ENCODE data around the gene FNBP1. TPM values are rescaled to one million over a fixed set of nuclear protein-coding genes. Genes with fewer than 3 reads are reported as not detected.

The FNBP1 gene
- total RNA-seq, 2 experiments from 2014 or later = 215 to 228 TPM

DNA sequence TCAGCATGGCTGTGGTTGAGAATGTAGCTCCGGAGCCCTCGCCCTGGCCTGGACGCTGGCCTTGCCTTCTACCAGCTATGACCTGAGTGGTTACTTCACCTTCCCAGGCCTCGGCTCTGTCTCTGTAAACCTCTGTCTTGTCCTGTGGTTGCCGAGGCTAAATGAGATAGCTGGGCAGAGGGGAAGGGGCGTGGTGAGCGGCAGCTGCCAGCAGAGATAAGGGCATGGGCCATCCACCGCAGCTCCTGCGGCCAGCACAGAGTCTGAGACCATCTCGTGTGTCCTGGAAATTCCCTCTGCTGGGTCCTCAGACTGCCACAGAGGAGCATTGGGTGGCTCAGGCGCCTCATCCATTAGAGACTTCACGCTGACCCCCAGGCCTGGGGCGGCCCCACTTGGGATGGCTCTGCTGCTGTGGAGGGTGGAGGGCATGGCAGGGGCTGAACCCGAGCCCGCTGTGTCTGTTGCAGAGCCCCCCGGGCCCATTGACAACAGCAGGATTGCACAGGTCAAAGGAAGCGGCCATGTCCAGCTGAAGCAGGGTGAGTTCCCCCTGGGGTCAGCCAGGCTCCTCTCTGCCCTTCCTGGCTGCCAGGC is 163.8 kb downstream of the FNBP1 start:
- Mint-ChIP-seq H3K9me3 (no peaks in the 10 kb centered on the region), H3K36me3 (peaks cover 29% of the 10 kb centered on the region), H3K27ac (peak overlapping the region; percentile 33), H3K4me3 (no peak overlapping the region), H3K4me1 (ENCODE audit: low read depth) (peaks cover 11% of the 10 kb centered on the region), H3K27me3 (no peaks in the 10 kb centered on the region)
- CTCF ChIA-PET = no interaction called here
- DNase-seq = no peak
- POLR2A ChIA-PET = no interaction called here
- intact Hi-C loops (cut with micrococcal nuclease) = no loop called here

DNA sequence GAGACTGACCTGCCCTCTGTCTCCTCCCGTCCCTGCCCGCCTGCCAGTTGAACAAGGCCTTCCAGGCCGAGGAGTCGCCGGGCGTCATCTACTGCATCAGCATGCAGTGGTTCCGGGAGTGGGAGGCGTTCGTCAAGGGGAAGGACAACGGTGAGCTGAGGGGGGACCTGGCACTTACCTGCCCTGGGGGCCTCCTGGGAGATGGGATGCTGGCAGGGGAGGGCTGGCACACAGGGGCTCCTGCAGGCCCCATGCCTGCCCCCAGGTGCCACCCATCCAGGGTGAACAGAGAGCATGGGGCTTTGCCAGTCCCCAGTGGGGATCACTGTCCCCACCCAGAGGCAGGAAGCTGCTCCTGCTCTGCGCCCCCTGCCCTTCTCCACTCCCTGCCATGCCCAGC is 164.7 kb downstream of the FNBP1 start:
- no peak overlapping the region for H3K27ac Mint-ChIP-seq
- intact Hi-C loops (cut with micrococcal nuclease) = no loop called here
- peaks cover 35% of the 10 kb centered on the region for H3K36me3 Mint-ChIP-seq
- POLR2A ChIA-PET = no interaction called here
- H3K4me3 Mint-ChIP-seq = no peak overlapping the region
- DNase-seq = no peak
- no peaks in the 10 kb centered on the region for H3K9me3 Mint-ChIP-seq
- peaks cover 4% of the 10 kb centered on the region for H3K4me1 Mint-ChIP-seq (ENCODE audit: low read depth)
- CTCF ChIA-PET = no interaction called here
- no peaks in the 10 kb centered on the region for H3K27me3 Mint-ChIP-seq

DNA sequence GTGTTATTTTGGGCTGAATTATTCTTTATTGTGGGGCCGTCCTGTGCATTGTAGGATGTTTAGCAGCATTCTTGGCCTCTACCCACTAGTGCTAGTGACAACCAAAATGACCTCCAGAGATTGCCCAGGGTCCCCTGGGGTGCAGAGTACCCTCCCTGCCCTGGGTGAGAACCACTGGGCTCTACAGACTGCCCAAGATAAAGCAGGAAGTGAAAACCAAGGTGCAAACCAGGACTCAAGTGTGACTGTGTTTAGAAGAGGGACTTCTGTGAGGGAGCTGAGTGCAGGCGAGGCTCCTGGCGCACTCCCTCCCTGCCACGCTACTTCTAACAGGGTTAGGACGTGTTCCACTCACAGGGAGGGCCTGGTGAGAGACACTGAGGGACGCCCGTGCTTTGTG is 166.2 kb downstream of the FNBP1 start:
- Mint-ChIP-seq H3K4me1 (ENCODE audit: low read depth) (peaks cover 9% of the 10 kb centered on the region), H3K27ac (peak overlapping the region; percentile 38), H3K36me3 (peaks cover 37% of the 10 kb centered on the region), H3K9me3 (no peaks in the 10 kb centered on the region), H3K4me3 (no peak overlapping the region), H3K27me3 (no peaks in the 10 kb centered on the region)
- intact Hi-C loops (cut with micrococcal nuclease) = no loop called here
- DNase-seq = no peak
- ChIA-PET CTCF (interaction anchor here (0.6 kb wide), 2 partner anchors 15 to 219 kb away, joined by 3 to 5 read pairs; no protein-coding TSS in a partner anchor), POLR2A (no interaction called here)

DNA sequence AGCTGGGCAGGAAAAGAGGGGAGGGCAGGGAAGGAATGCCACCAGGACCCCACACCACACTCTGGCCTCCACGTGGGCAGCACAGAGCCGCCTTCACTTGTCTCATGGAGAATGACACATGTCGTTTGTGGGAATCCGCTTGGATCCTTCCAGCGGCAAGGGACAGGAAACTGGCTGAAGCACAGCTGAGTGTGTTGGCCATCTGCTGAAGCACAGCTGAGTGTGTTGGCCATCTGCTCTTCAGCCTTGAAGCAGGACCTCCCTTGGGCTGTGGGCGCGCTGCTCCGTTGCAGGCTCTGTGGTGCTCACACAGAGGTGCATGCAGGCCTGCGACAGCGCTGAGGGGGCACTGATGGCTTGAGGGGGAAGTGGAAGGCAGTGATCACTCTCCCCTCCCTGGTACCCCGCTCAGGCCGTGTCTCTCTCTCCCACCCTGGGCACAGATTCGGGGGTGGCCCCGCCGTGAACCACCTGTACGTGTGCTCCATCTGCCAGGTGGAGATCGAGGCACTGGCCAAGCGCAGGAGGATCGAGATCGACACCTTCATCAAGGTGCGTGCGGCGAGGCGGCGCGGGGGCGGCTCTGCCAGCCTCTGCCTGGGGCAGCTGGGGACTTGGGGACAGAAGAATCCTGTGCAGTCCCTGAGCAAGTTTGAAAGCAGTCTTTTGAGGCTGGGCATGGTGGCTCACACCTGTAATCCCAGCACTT is 167.1 kb downstream of the FNBP1 start:
- ChIA-PET CTCF (interaction anchor here (0.6 kb wide), 1 partner anchor 14 kb away, joined by 5 read pairs; no protein-coding TSS in a partner anchor), POLR2A (no interaction called here)
- intact Hi-C loops (cut with micrococcal nuclease) = no loop called here
- H3K27ac Mint-ChIP-seq = no peak overlapping the region
- H3K4me3 Mint-ChIP-seq = no peak overlapping the region
- H3K4me1 Mint-ChIP-seq (ENCODE audit: low read depth) = peaks cover 15% of the 10 kb centered on the region
- no peaks in the 10 kb centered on the region for H3K27me3 Mint-ChIP-seq
- H3K36me3 Mint-ChIP-seq = peaks cover 38% of the 10 kb centered on the region
- no peaks in the 10 kb centered on the region for H3K9me3 Mint-ChIP-seq
- DNase-seq = no peak

DNA sequence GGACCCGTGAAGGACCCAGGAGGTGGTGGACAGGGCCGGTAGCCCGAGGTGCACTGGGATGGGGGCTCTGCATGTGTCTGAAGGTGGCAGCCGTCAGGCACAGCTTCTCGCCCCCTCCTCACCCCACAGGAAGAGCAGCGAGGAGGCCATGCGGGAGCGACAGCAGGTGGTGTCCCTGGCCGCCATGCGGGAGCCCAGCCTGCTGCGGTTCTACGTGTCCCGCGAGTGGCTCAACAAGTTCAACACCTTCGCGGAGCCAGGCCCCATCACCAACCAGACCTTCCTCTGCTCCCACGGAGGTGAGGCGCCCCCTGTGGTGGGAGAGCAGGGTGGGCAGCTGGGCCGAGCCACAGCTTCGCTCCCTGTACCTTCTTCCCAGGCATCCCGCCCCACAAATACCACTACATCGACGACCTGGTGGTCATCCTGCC is 167.8 kb downstream of the FNBP1 start:
- Mint-ChIP-seq H3K27ac (no peak overlapping the region), H3K36me3 (peaks cover 33% of the 10 kb centered on the region), H3K4me1 (ENCODE audit: low read depth) (peaks cover 21% of the 10 kb centered on the region), H3K4me3 (no peak overlapping the region), H3K27me3 (no peaks in the 10 kb centered on the region), H3K9me3 (no peaks in the 10 kb centered on the region)
- intact Hi-C loops (cut with micrococcal nuclease) = no loop called here
- POLR2A ChIA-PET = no interaction called here
- CTCF ChIA-PET = no interaction called here
- DNase-seq = no peak

DNA sequence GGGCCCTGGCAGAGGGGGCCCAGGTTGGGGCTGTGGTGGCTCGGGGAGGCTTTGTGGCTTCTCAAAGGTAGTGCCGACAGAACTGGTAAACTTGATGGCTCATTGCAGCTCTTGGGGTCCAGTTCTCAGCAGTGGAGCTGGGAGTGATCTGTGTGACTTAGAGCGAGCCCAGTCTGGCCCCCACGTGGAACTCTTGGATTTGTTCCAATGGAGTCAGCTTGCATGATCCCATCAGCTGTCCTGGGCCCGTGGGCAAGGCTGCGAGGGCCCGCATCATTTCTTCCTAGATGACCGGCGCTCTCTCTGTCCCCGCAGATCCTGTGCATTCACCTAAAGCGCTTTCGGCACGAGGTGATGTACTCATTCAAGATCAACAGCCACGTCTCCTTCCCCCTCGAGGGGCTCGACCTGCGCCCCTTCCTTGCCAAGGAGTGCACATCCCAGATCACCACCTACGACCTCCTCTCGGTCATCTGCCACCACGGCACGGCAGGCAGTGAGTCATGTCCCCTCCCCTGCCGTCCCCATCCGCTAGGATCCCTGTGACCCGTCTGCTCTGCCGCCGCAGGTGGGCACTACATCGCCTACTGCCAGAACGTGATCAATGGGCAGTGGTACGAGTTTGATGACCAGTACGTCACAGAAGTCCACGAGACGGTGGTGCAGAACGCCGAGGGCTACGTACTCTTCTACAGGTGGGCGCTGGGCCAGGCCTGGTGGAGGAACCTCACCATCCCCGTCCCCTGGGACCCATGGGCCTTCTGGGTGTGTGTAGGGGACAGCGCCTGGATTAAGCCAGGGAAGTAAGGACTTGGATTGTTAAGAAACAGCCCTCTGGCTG is 168.5 kb downstream of the FNBP1 start:
- CTCF ChIA-PET = no interaction called here
- Mint-ChIP-seq H3K27ac (peak overlapping the region; percentile 6), H3K27me3 (no peaks in the 10 kb centered on the region), H3K9me3 (no peaks in the 10 kb centered on the region), H3K36me3 (peaks cover 32% of the 10 kb centered on the region), H3K4me3 (no peak overlapping the region), H3K4me1 (ENCODE audit: low read depth) (peaks cover 27% of the 10 kb centered on the region)
- intact Hi-C loops (cut with micrococcal nuclease) = no loop called here
- no peak for DNase-seq
- POLR2A ChIA-PET = no interaction called here

DNA sequence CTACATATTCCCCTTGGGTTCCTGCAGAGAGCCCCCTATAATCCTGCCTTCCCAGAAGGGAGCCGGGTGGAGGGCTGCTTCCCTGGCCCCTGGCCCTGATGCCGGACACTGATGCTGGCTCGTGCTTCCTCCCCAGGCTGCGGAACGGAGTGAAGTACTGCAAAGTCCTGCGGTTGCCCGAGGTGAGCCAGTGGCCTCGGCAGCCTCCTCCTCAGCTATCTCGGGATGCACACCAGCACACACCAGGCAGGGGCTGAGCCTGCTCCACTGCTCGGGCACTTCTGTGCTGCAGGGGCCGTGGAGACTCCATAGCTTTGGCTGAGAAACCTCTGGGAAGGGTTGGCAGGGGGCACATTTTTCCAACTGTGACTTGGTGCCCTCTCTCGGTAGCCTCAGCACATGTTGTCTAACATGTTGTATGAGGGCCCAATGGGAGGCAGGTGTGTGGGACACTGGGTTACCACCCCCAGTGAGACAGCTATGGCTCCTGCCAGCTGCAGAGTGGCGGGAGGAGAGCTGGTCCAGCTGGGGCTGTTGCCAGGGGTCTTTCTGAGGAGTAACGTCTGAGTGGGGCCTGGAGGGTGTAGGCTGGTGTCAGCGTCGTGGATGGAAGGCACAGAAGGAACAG is 169.3 kb downstream of the FNBP1 start:
- ChIA-PET POLR2A (no interaction called here), CTCF (no interaction called here)
- no peak for DNase-seq
- Mint-ChIP-seq H3K36me3 (peaks cover 31% of the 10 kb centered on the region), H3K9me3 (no peaks in the 10 kb centered on the region), H3K4me1 (ENCODE audit: low read depth) (peaks cover 35% of the 10 kb centered on the region), H3K27ac (peak overlapping the region; percentile 44), H3K4me3 (no peak overlapping the region), H3K27me3 (no peaks in the 10 kb centered on the region)
- intact Hi-C loops (cut with micrococcal nuclease) = no loop called here

DNA sequence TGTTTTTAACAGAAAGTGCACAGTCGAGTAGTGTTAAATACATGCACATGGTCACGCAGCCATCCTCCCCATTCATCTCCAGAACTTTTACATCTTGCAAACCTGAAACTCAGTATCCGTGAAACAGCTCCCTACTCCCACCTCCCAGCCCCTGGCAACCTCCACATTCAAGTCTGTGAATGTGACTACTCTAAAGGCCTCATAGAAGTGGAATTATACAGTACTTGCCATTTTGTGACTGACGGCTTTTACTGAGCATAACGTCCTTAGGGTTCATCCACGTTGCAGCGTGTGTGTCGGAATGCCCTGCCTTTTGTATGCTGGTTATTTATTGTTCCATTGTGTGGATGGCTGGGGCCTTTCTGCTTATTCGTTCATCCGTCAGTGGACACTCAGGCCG is 171.9 kb downstream of the FNBP1 start:
- POLR2A ChIA-PET = interaction anchor here (0.6 kb wide), 1 partner anchor 22 kb away, joined by 5 read pairs; no protein-coding TSS in a partner anchor
- H3K36me3 Mint-ChIP-seq = peaks cover 30% of the 10 kb centered on the region
- intact Hi-C loops (cut with micrococcal nuclease) = no loop called here
- no peaks in the 10 kb centered on the region for H3K9me3 Mint-ChIP-seq
- H3K4me1 Mint-ChIP-seq (ENCODE audit: low read depth) = peaks cover 56% of the 10 kb centered on the region
- no peak overlapping the region for H3K4me3 Mint-ChIP-seq
- no peaks in the 10 kb centered on the region for H3K27me3 Mint-ChIP-seq
- no peak for DNase-seq
- CTCF ChIA-PET = interaction anchor here (1.2 kb wide), 1 partner anchor 238 kb away, joined by 3 read pairs; no protein-coding TSS in a partner anchor
- H3K27ac Mint-ChIP-seq = peak overlapping the region; percentile 90

DNA sequence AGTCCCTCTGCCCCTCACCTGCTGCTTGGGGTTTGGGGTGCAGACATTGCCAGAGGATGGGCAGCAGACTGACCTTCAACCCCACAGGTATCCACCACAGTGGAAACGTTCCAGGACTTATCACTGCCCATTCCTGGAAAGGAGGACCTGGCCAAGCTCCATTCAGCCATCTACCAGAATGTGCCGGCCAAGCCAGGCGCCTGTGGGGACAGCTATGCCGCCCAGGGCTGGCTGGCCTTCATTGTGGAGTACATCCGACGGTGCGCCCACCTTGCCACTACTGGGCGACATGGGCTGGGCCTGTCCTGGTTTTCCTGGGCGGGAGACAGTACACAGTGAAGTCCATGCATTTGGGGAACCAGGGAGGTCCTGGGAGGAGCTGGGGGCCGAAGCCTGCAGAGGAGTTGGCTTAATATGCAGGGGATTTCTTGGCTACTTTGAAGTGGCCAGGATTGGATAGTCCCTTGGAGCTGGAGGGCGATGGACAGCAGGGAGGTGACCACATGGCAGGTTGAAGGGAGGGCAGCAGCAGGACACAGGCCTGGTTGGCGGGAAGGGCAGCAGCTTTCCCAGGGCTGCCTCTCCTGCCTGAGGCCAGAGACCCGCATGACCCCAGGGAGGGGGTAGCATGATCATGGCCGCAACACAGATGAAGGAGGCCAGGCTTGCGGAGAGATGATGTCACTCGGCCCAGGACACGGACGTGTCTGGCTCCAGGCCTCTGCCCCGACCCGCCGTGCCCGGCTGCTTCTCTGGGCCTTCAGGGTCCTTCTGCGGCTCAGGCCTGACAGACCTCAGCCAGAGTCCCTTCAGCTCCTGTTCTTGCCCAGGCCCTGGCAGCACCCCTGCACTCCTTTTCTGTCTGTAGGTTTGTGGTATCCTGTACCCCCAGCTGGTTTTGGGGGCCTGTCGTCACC is 173.1 kb downstream of the FNBP1 start:
- H3K36me3 Mint-ChIP-seq = peaks cover 32% of the 10 kb centered on the region
- ChIA-PET POLR2A (interaction anchor here (1.3 to 2.4 kb wide), 6 partner anchors 9 to 35 kb away, joined by 3 to 15 read pairs (median 6); partner anchors contain the start of genes C9orf78 and USP20), CTCF (interaction anchor here (0.5 to 2.1 kb wide), 6 partner anchors 11 to 333 kb away, joined by 3 to 7 read pairs (median 3); no protein-coding TSS in a partner anchor)
- peak overlapping the region; percentile 90 for H3K27ac Mint-ChIP-seq
- no peaks in the 10 kb centered on the region for H3K27me3 Mint-ChIP-seq
- H3K4me3 Mint-ChIP-seq = peak overlapping the region; percentile 67
- no peaks in the 10 kb centered on the region for H3K9me3 Mint-ChIP-seq
- intact Hi-C loops (cut with micrococcal nuclease) = loop anchor here (1.0 to 2.0 kb wide), 3 partner anchors 14 to 67 kb away; partner anchors contain the start of genes C9orf78, TOR1B and USP20
- DNase-seq = no peak
- H3K4me1 Mint-ChIP-seq (ENCODE audit: low read depth) = peaks cover 67% of the 10 kb centered on the region

DNA sequence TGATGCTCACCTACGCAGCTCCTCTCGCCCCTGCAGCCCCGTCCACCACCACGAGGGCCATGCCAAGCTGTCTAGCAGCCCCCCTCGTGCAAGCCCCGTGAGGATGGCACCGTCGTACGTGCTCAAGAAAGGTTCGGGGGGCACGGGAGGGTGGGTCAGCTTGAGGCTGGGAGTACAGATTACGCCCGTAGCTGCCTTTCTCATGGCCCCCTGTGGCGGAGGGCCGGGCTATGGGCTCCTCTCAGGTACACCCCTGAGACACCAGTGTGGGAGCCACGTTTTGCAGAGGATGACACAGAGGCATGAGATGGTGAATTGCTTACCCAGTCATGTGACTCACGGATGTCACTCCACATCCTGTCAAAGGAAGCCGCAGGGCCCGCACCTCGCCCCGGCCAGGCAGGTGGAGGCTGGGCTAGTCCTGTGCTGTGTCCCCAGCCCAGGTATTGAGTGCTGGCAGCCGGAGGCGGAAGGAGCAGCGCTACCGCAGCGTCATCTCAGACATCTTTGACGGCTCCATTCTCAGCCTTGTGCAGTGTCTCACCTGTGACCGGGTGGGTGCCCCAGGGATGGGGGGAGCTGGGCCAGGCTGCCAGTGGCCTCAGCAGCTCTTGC is 174.0 kb downstream of the FNBP1 start:
- Mint-ChIP-seq H3K4me1 (ENCODE audit: low read depth) (peaks cover 71% of the 10 kb centered on the region), H3K27ac (peak overlapping the region; percentile 90), H3K4me3 (peak overlapping the region; percentile 67), H3K9me3 (no peaks in the 10 kb centered on the region), H3K36me3 (peaks cover 27% of the 10 kb centered on the region), H3K27me3 (no peaks in the 10 kb centered on the region)
- peak; percentile 95 for DNase-seq
- ChIA-PET CTCF (interaction anchor here (0.5 to 2.1 kb wide), 6 partner anchors 8 to 334 kb away, joined by 3 to 7 read pairs (median 3); no protein-coding TSS in a partner anchor), POLR2A (interaction anchor here (0.8 to 2.4 kb wide), 7 partner anchors 8 to 38 kb away, joined by 3 to 15 read pairs (median 5); partner anchors contain the start of genes C9orf78 and USP20)
- intact Hi-C loops (cut with micrococcal nuclease) = loop anchor here (1.0 to 2.0 kb wide), 3 partner anchors 15 to 66 kb away; partner anchors contain the start of genes C9orf78, TOR1B and USP20
